ENCODE results near the gene PGLYRP3.
"Not testable (repeated sequence)": the region's sequence is repeated elsewhere in the genome, so short reads cannot be mapped to it uniquely, and the experiment has no call there.

Gene PGLYRP3

DNA sequence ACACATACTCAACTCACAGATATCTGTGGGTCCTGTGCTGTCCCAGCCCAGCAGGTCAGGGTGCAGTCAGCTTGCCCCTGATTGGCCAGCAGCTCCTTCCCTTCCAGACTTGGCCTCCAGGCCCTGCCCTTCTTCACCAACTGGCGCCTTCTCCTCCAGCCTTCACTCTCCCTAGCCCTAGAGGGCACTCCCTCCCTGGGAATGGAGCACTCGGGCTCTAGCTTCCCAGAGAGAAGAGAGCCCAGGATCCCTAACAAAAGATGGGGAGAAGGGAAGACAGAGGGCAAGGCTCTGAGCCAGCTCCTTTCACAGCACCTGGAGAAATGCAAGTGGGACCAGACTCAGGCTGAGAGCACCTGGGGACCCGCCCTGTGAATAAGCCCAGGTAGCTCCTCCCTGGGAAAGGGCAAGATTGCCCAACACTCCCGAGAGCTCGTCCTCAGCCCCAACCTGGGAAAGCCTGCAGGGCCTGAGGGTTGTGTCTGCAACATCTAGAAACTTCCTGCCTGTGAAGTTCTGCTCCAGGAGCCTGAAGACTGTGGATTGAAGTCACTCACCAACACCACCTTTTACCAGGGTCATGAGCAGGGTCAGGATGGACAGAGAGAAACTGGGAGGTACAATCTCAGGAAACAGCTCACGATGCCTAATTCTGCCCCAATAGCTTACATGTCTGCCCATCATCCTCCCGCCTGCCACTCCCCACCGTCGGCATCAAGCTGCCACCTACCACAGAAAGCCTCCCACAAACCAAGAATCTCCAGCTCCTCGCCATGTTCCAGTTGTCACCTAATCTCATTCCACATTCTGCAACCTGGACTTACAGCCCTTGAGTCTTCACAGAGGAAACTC, 36.0 kb upstream of the PGLYRP3 start, which contains the start of gene PGLYRP4:
PGLYRP4 (minus strand) TSS at position 331 of the 852 bp plus-strand sequence. CDS start 909 bp downstream, outside the sequence.
- no peak for DNase-seq (ENCODE audit: low read depth)

DNA sequence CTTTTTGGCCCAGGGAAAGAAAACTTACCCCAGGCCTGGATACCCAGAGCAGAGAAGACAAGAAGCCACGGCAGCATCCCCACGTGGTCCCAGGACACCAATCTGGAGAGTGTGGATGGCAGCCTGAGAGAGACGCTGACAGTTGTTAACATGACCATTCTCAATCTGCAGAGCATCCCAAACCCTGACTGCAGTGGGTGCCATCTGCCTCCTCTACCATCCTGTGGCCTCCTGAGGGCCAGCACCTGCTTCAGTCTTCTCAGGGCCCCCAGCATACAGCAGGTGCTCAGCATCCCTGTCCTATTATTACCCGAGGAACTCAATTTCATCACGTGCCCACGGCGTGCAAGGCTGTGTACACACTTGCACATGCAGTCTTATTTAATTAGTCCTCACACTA, 35.1 kb upstream of the PGLYRP3 start:
- DNase-seq (ENCODE audit: low read depth): no peak

DNA sequence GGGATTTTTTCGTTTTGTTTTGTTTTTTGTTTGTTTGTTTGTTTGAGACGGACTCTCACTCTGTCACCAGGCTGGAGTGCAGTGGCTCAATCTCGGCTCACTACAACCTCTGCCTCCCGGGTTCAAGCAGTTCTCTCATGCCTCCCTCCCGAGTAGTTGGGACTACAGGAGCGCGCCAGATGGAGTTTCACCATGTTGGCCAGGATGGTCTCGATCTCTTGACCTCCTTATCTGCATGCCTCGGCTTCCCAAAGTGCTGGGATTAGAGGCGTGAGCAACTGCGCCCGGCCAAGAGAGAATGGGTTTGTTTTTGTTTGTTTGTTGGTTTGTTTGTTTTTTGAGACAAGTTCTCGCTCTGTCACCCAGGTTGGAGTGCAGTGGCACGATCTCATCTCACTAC, 34.3 kb upstream of the PGLYRP3 start:
- not testable (repeated sequence) for DNase-seq (ENCODE audit: low read depth)

GRCh38 chr1:153346077-153346723, 33.4 kb upstream of the PGLYRP3 start:
- no peak for DNase-seq (ENCODE audit: low read depth)

GRCh38 chr1:153345187-153346076, 32.7 kb upstream of the PGLYRP3 start:
- no peak for DNase-seq (ENCODE audit: low read depth)

- DNase-seq (ENCODE audit: low read depth): no peak
These were observed 31.9 kb upstream of the PGLYRP3 start for GRCh38 chr1:153344718-153345025.

DNA sequence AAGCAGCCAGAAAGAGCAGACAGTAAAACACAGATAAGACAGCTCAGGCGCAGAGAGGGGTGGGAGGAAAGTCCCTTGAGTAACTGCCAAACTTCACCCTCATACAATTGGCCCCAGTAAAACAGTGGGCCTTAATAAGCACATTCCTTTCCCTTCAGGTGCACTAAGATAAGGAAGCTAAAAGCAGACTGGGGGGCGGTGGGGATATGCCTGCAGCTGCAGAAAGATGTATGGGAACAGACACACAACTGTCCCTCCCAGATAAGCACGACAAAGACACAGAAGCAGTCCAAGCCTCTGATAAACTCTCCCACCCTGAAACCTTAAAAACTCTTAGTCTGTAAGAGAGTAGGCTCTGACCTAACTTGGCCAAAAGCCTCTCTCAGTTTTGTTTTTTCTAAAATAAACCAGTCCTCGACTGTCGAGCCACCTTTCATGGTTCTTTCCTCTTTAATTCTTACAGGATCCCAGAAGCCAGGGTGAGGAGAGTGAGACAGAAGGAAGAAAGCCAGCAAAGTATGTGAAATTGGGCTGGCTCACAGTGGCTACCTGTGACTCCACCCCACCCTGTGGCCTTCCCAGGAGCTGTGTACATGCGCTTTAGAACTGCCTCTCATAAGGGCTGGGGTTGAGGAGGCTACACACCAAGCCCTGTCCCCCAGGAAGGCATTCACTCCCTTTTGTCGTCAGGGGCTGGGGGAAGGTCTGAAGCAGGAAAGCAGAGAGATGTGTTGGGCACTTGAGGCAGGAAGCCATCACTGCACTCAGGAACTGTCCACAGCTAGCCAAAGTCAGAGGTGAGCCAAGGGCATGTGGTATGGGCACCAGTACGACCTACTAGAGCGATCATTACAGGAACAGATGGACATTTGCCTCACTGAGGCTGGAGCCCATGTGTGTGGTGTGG, 31.3 kb upstream of the PGLYRP3 start:
- no peak for DNase-seq (ENCODE audit: low read depth)

DNA sequence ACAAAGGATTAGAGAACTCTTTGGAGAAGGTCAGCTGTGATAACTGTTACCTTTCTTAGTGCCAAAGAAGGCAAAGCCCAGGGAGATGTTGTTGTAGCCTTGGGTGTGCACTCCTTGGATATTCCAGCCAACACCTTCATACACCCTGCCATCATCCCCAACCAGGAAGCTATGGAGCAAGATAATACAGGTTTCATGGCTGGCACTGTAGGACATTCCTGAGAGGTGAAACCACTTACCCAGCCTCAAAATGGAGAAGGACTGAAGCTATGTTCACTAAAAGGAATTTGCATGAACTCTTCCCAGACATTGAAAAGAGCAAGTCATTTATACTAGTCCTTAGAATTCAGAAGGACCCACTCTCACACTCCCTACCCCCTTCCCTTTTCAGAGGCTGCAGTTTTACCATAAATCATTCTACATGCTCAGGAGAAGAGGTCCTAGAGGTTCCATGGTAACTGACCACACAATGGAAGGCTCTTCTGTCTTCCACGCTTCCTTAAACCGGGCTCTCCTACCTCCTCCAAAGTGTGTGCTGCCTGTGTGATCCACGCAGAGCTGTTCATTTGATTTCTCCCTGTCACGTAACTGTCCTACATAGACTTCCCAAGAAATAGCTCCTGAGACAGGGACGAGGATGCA, 30.4 kb upstream of the PGLYRP3 start:
- no peak for DNase-seq (ENCODE audit: low read depth)

DNA sequence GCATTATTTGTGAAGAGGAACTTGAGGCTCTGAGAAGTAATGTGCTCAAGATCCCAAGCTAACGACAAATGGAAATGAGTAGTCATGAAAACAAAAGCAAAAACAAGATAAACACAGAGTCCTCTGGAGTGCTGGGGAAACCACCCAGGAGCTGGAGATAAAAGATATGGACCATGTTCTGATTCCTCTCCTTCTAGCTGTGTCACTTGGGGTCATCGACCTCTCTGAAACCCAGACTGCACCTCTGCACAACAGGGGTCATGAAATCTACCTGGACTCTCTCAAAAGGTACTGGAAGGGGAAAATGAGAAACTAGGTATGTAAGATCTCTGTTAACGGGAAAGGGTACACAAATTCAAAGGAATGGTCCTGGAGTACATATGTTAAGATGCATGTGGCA, 29.4 kb upstream of the PGLYRP3 start:
- DNase-seq (ENCODE audit: low read depth): no peak

- no peak for DNase-seq (ENCODE audit: low read depth)
These were observed 28.7 kb upstream of the PGLYRP3 start for GRCh38 chr1:153341431-153341934.

GRCh38 chr1:153340356-153340755, 27.6 kb upstream of the PGLYRP3 start:
- DNase-seq (ENCODE audit: low read depth): no peak

DNA sequence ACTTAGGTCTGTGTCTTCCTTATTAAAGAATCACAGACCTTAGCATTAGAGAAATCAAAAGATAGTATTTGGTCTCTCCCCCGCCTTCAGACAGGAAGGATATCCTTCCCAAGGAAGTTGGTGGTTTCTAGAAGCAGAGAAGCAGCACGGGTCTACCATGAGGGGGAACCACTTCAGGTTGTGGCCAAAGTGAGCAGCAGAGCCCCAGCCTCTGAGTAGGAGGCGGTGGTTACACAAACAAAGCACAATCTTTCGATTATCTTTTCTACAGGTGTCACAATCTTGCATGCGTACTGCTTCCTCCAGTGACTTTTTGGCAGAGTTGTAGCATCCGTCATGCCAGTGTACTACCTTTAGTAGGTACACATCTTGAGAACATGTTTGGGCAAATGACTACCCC, 27.1 kb upstream of the PGLYRP3 start:
- DNase-seq (ENCODE audit: low read depth): no peak

GRCh38 chr1:153337980-153338853, 25.5 kb upstream of the PGLYRP3 start:
- DNase-seq (ENCODE audit: low read depth): no peak

- no peak for DNase-seq (ENCODE audit: low read depth)
These were observed 23.9 kb upstream of the PGLYRP3 start for GRCh38 chr1:153336650-153337049.

- DNase-seq (ENCODE audit: low read depth): no peak
These were observed 21.1 kb upstream of the PGLYRP3 start for GRCh38 chr1:153333902-153334301.

DNA sequence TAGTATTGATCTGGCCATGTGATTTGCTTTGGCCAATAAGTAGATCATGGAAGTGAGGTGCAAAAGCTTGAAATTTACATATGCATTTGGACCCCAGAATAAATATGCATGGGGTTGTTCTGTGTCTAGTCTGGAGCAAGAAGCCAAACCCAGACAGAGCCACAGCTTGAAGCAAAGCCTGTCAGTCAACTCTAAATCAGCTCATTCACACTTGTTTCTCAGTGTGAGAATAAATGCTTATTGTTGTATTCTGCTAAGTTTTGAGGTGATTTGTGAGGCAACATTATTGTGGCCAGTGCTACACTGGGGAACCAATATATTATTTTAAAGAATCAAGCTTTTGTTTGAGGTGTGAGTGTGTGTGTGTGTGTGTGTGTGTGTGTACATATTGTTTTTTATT, 12.2 kb upstream of the PGLYRP3 start:
- no peak for DNase-seq (ENCODE audit: low read depth)

DNA sequence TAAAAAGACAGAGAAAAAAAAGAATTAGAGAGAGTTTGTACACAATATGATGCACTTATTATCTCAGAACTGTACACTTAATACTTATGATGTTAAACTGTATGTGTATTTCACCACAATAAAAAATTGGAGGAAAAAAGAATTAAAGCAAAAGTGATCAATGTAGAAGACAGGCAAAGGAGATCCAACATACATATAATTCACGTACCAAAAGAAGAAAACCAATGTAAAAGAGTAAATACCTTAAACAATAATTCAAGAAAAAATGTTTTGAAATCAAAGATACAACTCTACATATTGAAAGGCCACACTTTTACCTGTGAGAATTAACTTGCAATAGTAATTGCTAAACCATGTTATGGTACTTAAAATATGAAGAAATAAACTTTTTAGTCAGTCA, 9.8 kb upstream of the PGLYRP3 start:
- no peak for DNase-seq (ENCODE audit: low read depth)

- not testable (repeated sequence) for DNase-seq (ENCODE audit: low read depth)
These were observed 5.4 kb upstream of the PGLYRP3 start for GRCh38 chr1:153318145-153318544.

DNA sequence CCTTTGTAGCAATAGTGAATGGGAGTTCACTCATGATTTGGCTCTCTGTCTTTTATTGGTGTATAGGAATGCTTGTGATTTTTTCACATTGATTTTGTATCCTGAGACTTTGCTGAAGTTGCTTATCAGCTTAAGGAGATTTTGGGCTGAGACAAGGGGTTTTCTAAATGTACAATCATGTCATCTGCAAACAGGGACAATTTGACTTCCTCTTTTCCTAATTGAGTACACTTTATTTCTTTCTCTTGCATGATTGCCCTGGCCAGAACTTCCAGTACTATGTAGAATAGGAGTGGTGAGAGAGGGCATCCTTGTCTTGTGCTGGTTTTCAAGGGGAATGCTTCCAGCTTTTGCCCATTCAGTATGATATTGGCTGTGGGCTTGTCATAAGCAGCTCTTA, 3.3 kb upstream of the PGLYRP3 start:
- not testable (repeated sequence) for DNase-seq (ENCODE audit: low read depth)

DNA sequence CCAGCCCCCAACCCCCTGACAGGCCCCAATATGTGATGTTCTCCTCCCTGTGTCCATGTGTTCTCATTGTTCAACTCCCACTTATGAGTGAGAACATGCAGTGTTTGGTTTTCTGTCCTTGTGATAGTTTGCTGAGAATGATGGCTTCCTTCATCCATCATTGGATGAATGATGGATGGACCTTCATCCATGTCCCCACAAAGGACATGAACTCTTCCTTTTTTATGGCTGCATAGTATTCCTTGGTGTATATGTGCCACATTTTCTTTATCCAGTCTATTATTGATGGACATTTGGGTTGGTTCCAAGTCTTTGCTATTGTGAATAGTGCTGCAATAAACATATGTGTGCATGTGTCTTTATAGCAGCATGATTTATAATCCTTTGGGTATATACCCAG, 1.6 kb upstream of the PGLYRP3 start:
- DNase-seq (ENCODE audit: low read depth): not testable (repeated sequence)

Data from stimulated activated CD8-positive, alpha-beta memory T cell treated with anti-CD3 and anti-CD28 coated beads, Interleukin-7, amount 100 ng/mL, for 24 hours (primary cell).